GM19372 (cell line): ENCODE measurements around the gene CHST8.

Experiments
- ATAC-seq: cut with Tn5 transposase; IDR thresholded peaks from one replicate; pipeline ENCODE4 v1.9.1; 2021; ENCODE audit warnings: mild to moderate bottlenecking, low read depth, moderate library complexity; ENCODE audit not compliant: unreplicated experiment

Gene CHST8

GRCh38 chr19:33669376-33669775 lies 47.6 kb downstream of the CHST8 start:
- no peak for ATAC-seq

- no peak for ATAC-seq
Measured at GRCh38 chr19:33670398-33670797, 48.6 kb downstream of the CHST8 start.

- ATAC-seq: no peak
Measured at GRCh38 chr19:33671211-33671610, 49.5 kb downstream of the CHST8 start.

GRCh38 chr19:33673258-33673875 lies 51.6 kb downstream of the CHST8 start:
- no peak for ATAC-seq

GRCh38 chr19:33673996-33674625 lies 52.4 kb downstream of the CHST8 start:
- ATAC-seq: no peak

GRCh38 chr19:33674626-33675367 lies 53.0 kb downstream of the CHST8 start:
- ATAC-seq: no peak

- ATAC-seq: no peak
Measured at GRCh38 chr19:33675501-33676124, 53.9 kb downstream of the CHST8 start.

- ATAC-seq: no peak
Measured at GRCh38 chr19:33676999-33677665, 55.4 kb downstream of the CHST8 start.

GRCh38 chr19:33677745-33678426 lies 56.1 kb downstream of the CHST8 start:
- no peak for ATAC-seq

- no peak for ATAC-seq
Measured at GRCh38 chr19:33678796-33679585, 57.2 kb downstream of the CHST8 start.

- ATAC-seq: no peak
Measured at GRCh38 chr19:33679696-33680095, 57.9 kb downstream of the CHST8 start.

GRCh38 chr19:33681081-33681680 lies 59.4 kb downstream of the CHST8 start:
- ATAC-seq: no peak

- ATAC-seq: no peak
Measured at GRCh38 chr19:33683881-33684537, 62.3 kb downstream of the CHST8 start.

GRCh38 chr19:33684538-33685232 lies 62.9 kb downstream of the CHST8 start:
- ATAC-seq: no peak

GRCh38 chr19:33685541-33685940 lies 63.8 kb downstream of the CHST8 start:
- no peak for ATAC-seq

GRCh38 chr19:33686262-33686661 lies 64.5 kb downstream of the CHST8 start:
- no peak for ATAC-seq

GRCh38 chr19:33686687-33687480 lies 65.1 kb downstream of the CHST8 start:
- no peak for ATAC-seq
